ENCODE data around the gene KRR1.

KRR1 gene

DNA sequence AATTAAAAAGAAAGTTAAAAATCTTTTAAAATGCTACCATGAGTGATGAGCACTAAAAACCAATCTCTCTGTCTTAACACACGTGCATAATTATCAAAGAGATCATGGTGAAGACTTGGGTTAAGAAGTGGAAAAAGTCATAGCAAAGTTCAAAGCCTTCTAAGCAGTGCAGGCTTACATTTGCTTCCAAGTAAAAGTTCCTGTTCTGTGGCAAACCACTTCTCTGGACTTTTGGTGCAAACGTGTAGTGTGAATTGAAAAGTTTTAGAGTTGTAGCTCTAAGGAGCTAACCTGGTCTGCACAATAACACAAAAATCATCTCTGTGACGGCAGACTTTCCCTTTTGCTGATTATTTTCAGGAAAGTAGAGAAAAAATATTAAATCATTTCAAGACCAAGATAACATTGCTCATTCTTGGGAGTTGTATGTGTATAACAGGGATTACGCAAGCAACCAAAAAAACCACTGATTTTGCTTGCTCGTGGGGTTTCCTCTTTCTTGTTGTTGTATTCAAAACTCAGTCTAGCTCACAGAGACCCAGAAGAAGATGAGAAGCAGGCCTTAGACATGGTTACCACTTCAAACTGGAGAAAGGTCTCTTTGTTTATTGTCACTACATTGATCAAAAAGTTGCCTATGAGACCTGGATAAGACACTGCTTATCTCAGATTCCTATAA is 33.2 kb downstream of the KRR1 start:
- no peak overlapping the region for H3K4me3 ChIP-seq (ENCODE audit: low read depth, low read length)
- TF ChIP-seq, protein P1, sequence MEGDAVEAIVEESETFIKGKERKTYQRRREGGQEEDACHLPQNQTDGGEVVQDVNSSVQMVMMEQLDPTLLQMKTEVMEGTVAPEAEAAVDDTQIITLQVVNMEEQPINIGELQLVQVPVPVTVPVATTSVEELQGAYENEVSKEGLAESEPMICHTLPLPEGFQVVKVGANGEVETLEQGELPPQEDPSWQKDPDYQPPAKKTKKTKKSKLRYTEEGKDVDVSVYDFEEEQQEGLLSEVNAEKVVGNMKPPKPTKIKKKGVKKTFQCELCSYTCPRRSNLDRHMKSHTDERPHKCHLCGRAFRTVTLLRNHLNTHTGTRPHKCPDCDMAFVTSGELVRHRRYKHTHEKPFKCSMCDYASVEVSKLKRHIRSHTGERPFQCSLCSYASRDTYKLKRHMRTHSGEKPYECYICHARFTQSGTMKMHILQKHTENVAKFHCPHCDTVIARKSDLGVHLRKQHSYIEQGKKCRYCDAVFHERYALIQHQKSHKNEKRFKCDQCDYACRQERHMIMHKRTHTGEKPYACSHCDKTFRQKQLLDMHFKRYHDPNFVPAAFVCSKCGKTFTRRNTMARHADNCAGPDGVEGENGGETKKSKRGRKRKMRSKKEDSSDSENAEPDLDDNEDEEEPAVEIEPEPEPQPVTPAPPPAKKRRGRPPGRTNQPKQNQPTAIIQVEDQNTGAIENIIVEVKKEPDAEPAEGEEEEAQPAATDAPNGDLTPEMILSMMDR (conservative IDR thresholded peaks at IDR 0.05; ENCODE audit: low read depth, low read length): no peak
- DNase-seq (ENCODE audit: low read depth): peak; percentile 81

DNA sequence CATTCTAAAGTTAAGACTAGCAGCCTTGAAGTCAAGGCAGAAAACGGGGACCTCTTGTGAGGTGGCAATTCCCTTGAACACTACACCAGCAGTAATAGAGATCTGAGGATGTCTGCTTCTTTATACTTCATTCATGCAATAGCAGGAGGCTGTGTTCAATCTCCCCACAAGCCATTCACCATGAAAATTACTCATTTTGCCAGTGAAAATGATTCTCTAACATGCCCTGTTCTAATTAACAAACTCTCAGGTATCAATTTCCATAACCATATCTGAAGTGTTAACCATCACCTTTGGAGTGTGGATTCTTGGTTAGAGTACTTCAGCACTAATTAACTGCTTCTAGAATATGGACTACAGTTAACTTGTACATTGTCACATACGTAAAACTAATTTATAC is 34.3 kb downstream of the KRR1 start:
- DNase-seq (ENCODE audit: low read depth): no peak
- H3K4me3 ChIP-seq (ENCODE audit: low read depth, low read length): no peak overlapping the region
- TF ChIP-seq, protein P1 (conservative IDR thresholded peaks at IDR 0.05; ENCODE audit: low read depth, low read length): no peak

DNA sequence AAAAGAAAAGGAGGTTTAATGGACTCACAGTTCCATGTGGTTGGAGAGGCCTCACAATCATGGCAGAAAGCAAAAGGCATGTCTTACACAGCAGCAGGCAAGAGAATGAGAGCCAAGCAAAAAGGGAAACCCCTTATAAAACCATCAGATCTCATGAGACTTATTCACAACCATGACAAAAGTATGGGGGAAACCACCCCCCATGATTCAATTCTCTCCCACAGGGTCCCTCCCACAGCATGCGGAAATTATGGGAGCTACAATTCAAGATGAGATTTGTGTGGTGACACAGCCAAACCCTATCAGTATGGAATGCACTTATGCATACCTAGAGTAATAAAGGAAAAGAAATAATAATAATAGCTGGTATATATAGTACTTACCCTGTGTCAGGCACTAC is 35.3 kb downstream of the KRR1 start:
- TF ChIP-seq, protein P1 (conservative IDR thresholded peaks at IDR 0.05; ENCODE audit: low read depth, low read length): no peak
- H3K4me3 ChIP-seq (ENCODE audit: low read depth, low read length): no peak overlapping the region
- DNase-seq (ENCODE audit: low read depth): no peak

DNA sequence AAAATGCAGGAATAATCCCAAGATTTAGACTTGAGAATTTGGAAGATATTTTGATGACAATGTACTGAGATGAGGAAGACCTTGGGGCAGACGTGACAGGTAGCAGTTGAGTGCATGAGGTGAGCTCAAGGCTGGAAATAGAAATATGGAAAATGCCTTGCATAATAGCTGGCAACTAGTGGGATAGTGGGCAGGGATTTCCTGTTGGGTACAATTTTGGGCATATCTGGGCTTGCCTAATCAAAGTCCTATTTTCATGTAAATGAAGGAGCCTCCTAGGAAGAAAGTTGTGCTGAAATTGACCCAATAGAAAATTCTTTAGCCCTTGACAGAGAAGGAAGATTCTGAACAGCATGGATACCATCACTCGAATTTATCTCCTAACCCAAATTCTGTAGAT is 37.3 kb downstream of the KRR1 start:
- TF ChIP-seq, protein P1 (conservative IDR thresholded peaks at IDR 0.05; ENCODE audit: low read depth, low read length): no peak
- DNase-seq (ENCODE audit: low read depth): no peak
- H3K4me3 ChIP-seq (ENCODE audit: low read depth, low read length): no peak overlapping the region

DNA sequence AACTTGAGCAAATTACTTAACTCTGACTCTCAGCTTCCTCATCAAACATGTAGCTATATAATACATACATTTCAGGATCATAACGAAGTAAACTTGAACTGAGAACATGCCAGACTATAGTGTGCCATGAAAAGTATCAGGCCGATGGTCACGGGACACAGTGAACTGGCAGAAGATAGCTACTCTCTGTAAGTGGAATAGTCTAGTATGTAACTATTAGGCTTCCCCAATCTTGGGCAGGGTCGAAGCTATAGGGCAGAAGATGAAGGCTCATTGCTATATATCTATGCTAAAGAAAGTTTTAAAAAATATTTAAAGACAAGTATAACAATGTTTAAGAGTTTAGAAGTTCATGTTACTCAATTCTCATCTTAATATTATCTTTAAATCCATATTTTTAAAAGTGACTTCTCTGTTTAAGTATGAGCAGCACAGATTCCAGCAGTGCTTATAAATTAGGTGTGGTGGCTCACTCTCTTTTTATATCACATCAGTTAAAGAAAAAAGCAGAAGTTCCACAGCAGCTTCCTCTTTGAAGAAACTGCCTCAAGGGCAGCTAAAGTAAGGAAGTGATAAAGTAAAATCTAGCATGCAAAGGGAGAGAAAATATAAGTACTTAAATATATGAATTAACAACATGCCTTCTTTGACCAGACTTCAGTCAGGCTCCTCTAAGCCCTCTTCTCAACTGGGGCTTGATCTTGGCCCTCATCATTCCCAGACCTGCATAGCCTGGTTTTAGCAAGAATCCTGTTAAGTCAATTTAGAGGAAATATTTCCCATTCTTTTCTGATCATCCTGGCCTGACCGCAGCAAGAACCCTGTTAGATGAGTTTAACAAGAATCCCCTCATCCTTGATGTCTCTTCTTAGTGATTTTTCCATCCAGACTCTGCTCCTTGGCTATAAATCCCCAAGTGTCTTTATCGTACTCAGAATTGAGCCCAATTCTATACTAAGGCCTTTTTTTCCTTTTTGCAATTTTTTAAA is 39.2 kb downstream of the KRR1 start:
- TF ChIP-seq, protein P1 (conservative IDR thresholded peaks at IDR 0.05; ENCODE audit: low read depth, low read length): no peak
- DNase-seq (ENCODE audit: low read depth): no peak
- H3K4me3 ChIP-seq (ENCODE audit: low read depth, low read length): no peak overlapping the region

DNA sequence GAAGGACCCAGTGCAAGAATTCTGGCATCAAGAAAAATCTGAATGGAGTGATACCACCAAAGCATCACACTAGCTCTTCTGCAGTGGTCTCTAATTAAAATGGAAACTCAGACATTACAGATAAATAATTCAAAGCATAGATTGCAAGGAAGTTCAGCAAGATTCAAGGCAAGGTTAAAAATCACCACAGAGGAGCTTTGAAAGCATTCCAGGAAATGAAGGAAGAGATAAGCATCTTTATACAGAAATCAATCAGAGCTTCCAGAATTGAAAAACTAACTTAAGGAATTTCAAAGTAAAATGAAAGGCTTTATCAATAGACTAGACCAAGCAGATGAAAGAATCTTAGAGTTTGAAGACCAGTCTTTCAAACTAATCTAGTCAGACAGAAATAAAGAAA is 51.2 kb downstream of the KRR1 start:
- no peak for DNase-seq (ENCODE audit: low read depth)
- H3K4me3 ChIP-seq (ENCODE audit: low read depth, low read length): no peak overlapping the region
- TF ChIP-seq, protein P1 (conservative IDR thresholded peaks at IDR 0.05; ENCODE audit: low read depth, low read length): no peak

All from choroid plexus epithelial cell (primary cell).